Heart left ventricle (tissue), 16 donors: ENCODE data around the gene PDGFRA. TPM values are rescaled to one million over a fixed set of nuclear protein-coding genes. Genes with fewer than 3 reads are reported as not detected.

Experiments
- ATAC-seq, 4 donors: fragments of 200-7000 bp; cut with Tn5 transposase; one replicate each; pipeline ENCODE4 v1.9.1; 2020 to 2022; ENCODE audit warnings: moderate library complexity in 4 of 4, mild to moderate bottlenecking in 3 of 4, moderate number of reproducible peaks in 1 of 4
- DNase-seq, 5 donors: peaks; one replicate each; pipeline ENCODE4 v3.0.0-alpha.2; 2020
- H3K27ac ChIP-seq, 12 donors: fragments of 200-600 bp; sonication (generic) in 4 of 12; one replicate each; pipeline versions ENCODE4 v1.5.0 to v1.8.0; 2016 to 2022; ENCODE audit warnings: mild to moderate bottlenecking in 2 of 12
- H3K27me3 ChIP-seq, 9 donors: fragments of 200-600 bp; sonication (generic) in 2 of 9; one replicate each; pipeline versions ENCODE4 v1.5.1 to v1.8.0; 2016 to 2022; ENCODE audit warnings: mild to moderate bottlenecking in 3 of 9
- H3K36me3 ChIP-seq, 9 donors: fragments of 200-600 bp; sonication (generic) in 2 of 9; one replicate each; pipeline versions ENCODE4 v1.5.0 to v1.8.0; 2018 to 2022; ENCODE audit warnings: mild to moderate bottlenecking in 2 of 9
- H3K4me1 ChIP-seq, 12 donors: fragments of 200-600 bp; sonication (generic) in 4 of 12; one replicate each; pipeline versions ENCODE4 v1.5.0 to v1.8.0; 2016 to 2022; ENCODE audit warnings: mild to moderate bottlenecking in 3 of 12
- H3K4me3 ChIP-seq, 12 donors: fragments of 200-600 bp; sonication (generic) in 4 of 12; one replicate each; pipeline versions ENCODE4 v1.5.0 to v1.8.0; 2017 to 2022; ENCODE audit warnings: mild to moderate bottlenecking in 9 of 12, moderate library complexity in 4 of 12
- H3K9me3 ChIP-seq, 12 donors: fragments of 200-600 bp; sonication (generic) in 4 of 12; one replicate each; pipeline versions ENCODE4 v1.5.0 to v1.8.0; 2016 to 2022; ENCODE audit warnings: mild to moderate bottlenecking in 1 of 12
- POLR2A ChIP-seq, 2 donors: fragments of 450-650 bp; IDR thresholded peaks; one replicate each; pipeline ENCODE4 v1.6.1; 2017; ENCODE audit warnings: antibody characterized with exemption in 2 of 2, mild to moderate bottlenecking in 2 of 2, moderate library complexity in 2 of 2
- WGBS, 4 donors: extraction: QIAGEN DNeasy Blood & Tissue Kit in 2 of 4; methylation state at CpG; one replicate each; pipeline versions ENCODE4 v1.1.5 to v1.1.7; 2013 to 2018; 5-methylcytosine and 5-hydroxymethylcytosine counted together
- intact Hi-C, 10 donors: fragments of 100-400 bp; cut with DNase I; formaldehyde crosslinking; loops; one replicate each; pipeline versions ENCODE4 v1.11.1 to v1.14.2; 2022
- polyA plus RNA-seq, 2 donors: library from polyadenylated mRNA; stranded (reverse); fragments of 200-250 nt; gene quantifications; one replicate each; pipeline ENCODE4 v1.2.3, GENCODE V29; 2013
- total RNA-seq, 9 donors: library from RNA; depleted of rRNA in 2 of 9; stranded (reverse); fragments of >200 nt in 2 of 9; fragmentation: NEBNext Ultra II Directional in 3 of 9; extraction: Animal tissue kit (Norgen Biotek cat#: 25700) in 3 of 9; gene quantifications; one replicate each; pipeline versions ENCODE4 v1.1.0 to v1.2.4, GENCODE V29; 2016 to 2023
- TF ChIP-seq, protein P1 (sequence below), 12 donors: fragments of 200-600 bp; sonication (generic) in 4 of 12; IDR thresholded peaks; one replicate each; pipeline versions ENCODE4 v1.5.0 to v1.8.0; 2018 to 2022; ENCODE audit warnings: antibody characterized with exemption in 12 of 12, mild to moderate bottlenecking in 5 of 12
- donor health status: ischemic (EF 13 %, LVEDD 7.1; RV severe dilation, severe dysfunction).
- donor health status: healthy with polysubstance abuse.
- donor health status: DM: no; HTN: yes; CAD: no.
- donor health status: DM: no; HTN: no; CAD: no.
- donor health status: ischemic (EF 25% LVEDD 6.9; RV normal size, moderate dysfunction).
- donor health status: ischemic (EF 25% LVEDD 5.7; RV mildly dilated, moderate dysfunction).
- donor health status: healthy.
- donor health status: DM: yes; HTN: yes; CAD: no.
- donor health status: ischemic (EF 35%, LVEDD 5.7; RV mildly dilated, moderate dysfunction).
- donor health status: nonischemic (EF 11% LVEDD 7.7; RV severe dilation, severe dysfunction).
- donor health status: DM: yes; HTN: yes; CAD: no.
- donor health status: PGD.
- donor health status: ischemic (EF 29% LVEDD 5.4; RV normal size, mild dysfunction).
- donor health status: nonischemic (EF 23%, LVEDD 6.1; RV moderate dilation, normal function).

PDGFRA gene
- total and polyA plus RNA-seq, 11 donors = 4.3 to 58.1 (median 18.9) TPM

- no peaks in the 10 kb centered on the region for H3K27me3 ChIP-seq
- intact Hi-C loops = loop anchor here in 1 of 10 donors (10.0 kb wide), 1 partner anchor 61 kb away; no protein-coding TSS in a partner anchor
- H3K4me3 ChIP-seq = no peak overlapping the region
- H3K9me3 ChIP-seq = no peaks in the 10 kb centered on the region
- 26 to 42% (median 34%) methylated on average over 1 of the region's 1 CpG for WGBS, 4 donors
- no peaks in the 10 kb centered on the region for H3K36me3 ChIP-seq
- DNase-seq (no peak), ATAC-seq (no peak)
- TF ChIP-seq, protein P1, sequence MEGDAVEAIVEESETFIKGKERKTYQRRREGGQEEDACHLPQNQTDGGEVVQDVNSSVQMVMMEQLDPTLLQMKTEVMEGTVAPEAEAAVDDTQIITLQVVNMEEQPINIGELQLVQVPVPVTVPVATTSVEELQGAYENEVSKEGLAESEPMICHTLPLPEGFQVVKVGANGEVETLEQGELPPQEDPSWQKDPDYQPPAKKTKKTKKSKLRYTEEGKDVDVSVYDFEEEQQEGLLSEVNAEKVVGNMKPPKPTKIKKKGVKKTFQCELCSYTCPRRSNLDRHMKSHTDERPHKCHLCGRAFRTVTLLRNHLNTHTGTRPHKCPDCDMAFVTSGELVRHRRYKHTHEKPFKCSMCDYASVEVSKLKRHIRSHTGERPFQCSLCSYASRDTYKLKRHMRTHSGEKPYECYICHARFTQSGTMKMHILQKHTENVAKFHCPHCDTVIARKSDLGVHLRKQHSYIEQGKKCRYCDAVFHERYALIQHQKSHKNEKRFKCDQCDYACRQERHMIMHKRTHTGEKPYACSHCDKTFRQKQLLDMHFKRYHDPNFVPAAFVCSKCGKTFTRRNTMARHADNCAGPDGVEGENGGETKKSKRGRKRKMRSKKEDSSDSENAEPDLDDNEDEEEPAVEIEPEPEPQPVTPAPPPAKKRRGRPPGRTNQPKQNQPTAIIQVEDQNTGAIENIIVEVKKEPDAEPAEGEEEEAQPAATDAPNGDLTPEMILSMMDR (IDR thresholded peaks at IDR 0.05) = no peak
- TF ChIP-seq POLR2A (IDR thresholded peaks at IDR 0.05) = no peak
- peaks cover 0 to 8% (median 0%) of the 10 kb centered on the region in 12 donors for H3K4me1 ChIP-seq
- no peak overlapping the region for H3K27ac ChIP-seq
These were observed 43.2 kb upstream of the PDGFRA start for GRCh38 chr4:54185866-54186265.

DNA sequence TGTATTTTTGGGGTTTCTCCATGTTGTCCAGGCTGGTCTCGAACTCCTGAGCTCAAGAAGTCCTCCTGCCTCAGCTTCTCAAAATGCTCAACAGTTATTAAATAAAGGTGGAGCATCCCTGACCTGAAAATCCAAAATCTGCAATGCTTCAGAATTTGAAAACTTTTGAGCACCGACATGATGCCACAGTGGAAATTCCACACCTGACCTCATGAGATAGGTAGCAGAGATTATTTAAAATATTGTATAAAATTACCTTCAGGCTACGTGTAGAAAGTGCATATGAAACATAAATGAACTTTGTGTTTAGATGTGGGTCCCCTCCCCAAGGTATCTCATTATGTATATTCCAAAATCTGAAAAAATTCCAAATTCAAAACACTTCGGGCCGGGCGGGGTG lies 42.7 kb upstream of the PDGFRA start:
- H3K27ac ChIP-seq = no peak overlapping the region
- H3K9me3 ChIP-seq = no peaks in the 10 kb centered on the region
- intact Hi-C loops = loop anchor here in 1 of 10 donors (10.0 kb wide), 1 partner anchor 62 kb away; no protein-coding TSS in a partner anchor
- ATAC-seq (no peak), DNase-seq (no peak)
- peaks cover 0 to 8% (median 0%) of the 10 kb centered on the region in 12 donors for H3K4me1 ChIP-seq
- no peak for TF ChIP-seq POLR2A (IDR thresholded peaks at IDR 0.05)
- TF ChIP-seq, protein P1 (IDR thresholded peaks at IDR 0.05) = no peak
- no peaks in the 10 kb centered on the region for H3K36me3 ChIP-seq
- WGBS, 4 donors = 93 to 98% (median 96%) methylated on average over 6 of the region's 6 CpGs
- H3K27me3 ChIP-seq = no peaks in the 10 kb centered on the region
- H3K4me3 ChIP-seq = no peak overlapping the region

DNA sequence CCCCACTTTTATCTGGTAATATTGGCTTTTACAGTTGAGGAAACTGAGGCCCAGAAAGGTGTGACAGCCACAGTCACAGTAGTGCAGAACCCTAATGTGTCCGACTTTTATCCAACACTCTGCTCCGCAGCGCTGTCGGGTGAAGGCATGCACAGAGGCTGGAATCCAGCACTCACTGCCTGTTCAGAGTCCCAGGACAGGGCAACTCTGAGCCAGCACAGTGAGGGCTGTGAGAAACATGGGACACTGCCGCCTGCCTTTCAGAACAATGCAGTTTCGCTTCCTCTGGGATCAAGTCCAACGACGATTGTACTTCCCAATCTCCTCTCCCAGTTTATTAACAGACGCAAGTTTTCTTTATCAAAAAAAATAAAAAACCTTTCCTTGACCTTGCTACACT lies 41.9 kb upstream of the PDGFRA start:
- Histone ChIP-seq H3K27ac (no peak overlapping the region), H3K27me3 (no peaks in the 10 kb centered on the region), H3K4me1 (peaks cover 0 to 8% (median 0%) of the 10 kb centered on the region in 12 donors), H3K9me3 (no peaks in the 10 kb centered on the region), H3K36me3 (no peaks in the 10 kb centered on the region), H3K4me3 (no peak overlapping the region)
- ATAC-seq = peak; percentile 69 to 97 (median 89)
- 26 to 48% (median 39%) methylated on average over 9 of the region's 9 CpGs for WGBS, 4 donors
- intact Hi-C loops = loop anchor here in 1 of 10 donors (10.0 kb wide), 1 partner anchor 62 kb away; no protein-coding TSS in a partner anchor
- peak in 4 of 5 donors; percentile 40 to 55 (median 44) for DNase-seq
- no peak for TF ChIP-seq POLR2A (IDR thresholded peaks at IDR 0.05)
- TF ChIP-seq, protein P1 (IDR thresholded peaks at IDR 0.05) = peak in 10 of 12 donors; percentile 15 to 44 (median 32)

DNA sequence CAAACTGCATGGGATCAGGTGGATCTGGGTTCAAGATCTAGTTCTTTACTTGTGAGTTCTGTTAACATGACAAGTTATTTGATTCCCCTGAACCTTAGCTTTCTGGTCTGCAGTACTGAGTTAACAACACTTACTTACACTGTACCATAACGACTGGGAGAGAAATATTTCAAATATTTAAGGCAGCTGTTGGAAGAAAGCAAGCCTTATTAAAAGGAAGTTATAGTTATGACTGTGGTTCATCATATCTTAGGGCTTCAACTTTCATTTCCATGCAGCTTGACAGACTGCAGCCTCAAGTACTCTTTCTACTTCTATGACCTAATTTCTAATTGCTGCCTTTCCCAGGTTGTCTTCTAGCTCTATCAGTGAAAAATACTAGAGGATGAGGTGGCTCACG lies 40.0 kb upstream of the PDGFRA start:
- no peaks in the 10 kb centered on the region for H3K9me3 ChIP-seq
- 37 to 43% (median 40%) methylated on average over 2 of the region's 2 CpGs for WGBS, 4 donors
- H3K27me3 ChIP-seq = no peaks in the 10 kb centered on the region
- TF ChIP-seq, protein P1 (IDR thresholded peaks at IDR 0.05) = no peak
- peaks cover 0 to 8% (median 0%) of the 10 kb centered on the region in 12 donors for H3K4me1 ChIP-seq
- ATAC-seq = no peak
- no peak overlapping the region for H3K4me3 ChIP-seq
- H3K27ac ChIP-seq = no peak overlapping the region
- intact Hi-C loops = loop anchor here in 1 of 10 donors (10.0 kb wide), 1 partner anchor 64 kb away; no protein-coding TSS in a partner anchor
- DNase-seq = no peak
- no peaks in the 10 kb centered on the region for H3K36me3 ChIP-seq
